ENCODE results near the gene SOX5. TPM values are rescaled to one million over a fixed set of nuclear protein-coding genes. Genes with fewer than 3 reads are reported as not detected.

The SOX5 gene
- total and polyA plus RNA-seq, 2 donors (not counting 1 experiment from before 2014, with no cell fraction given), result 3.9 to 17.2 TPM

- POLR2A ChIA-PET, result interaction anchor here (0.5 kb wide), 1 partner anchor 335 kb away, joined by 3 read pairs; no protein-coding TSS in a partner anchor
- Histone ChIP-seq H3K4me2 (replicated peaks; ENCODE audit: low read depth, low read length, poor library complexity, severe bottlenecking) (no peak overlapping the region), H3K36me3 (replicated peaks in 1 of 2; ENCODE audit: control extremely low read depth in 1 of 2, control insufficient read depth in 1 of 2, extremely low read depth in 1 of 2, insufficient read depth in 2 of 2, low read length in 1 of 2) (no peaks in the 10 kb centered on the region), H4K20me1 (ENCODE audit: control insufficient read depth, insufficient read depth, low read length, poor library complexity, severe bottlenecking) (no peaks in the 10 kb centered on the region), H2AFZ (ENCODE audit: insufficient read depth, low read depth, low read length, poor library complexity, severe bottlenecking) (no peak overlapping the region), H3K4me3 (ENCODE audit: control extremely low read depth in 1 of 5, extremely low read depth in 1 of 5, insufficient read depth in 1 of 5, low read depth in 2 of 5, low read length in 4 of 5) (no peak overlapping the region), H3K9me3 (ENCODE audit: control extremely low read depth in 1 of 3, control insufficient read depth in 2 of 3, insufficient read depth in 1 of 3, low read length in 2 of 3) (no peaks in the 10 kb centered on the region), H3K79me2 (ENCODE audit: control insufficient read depth, insufficient read depth, low read length) (no peaks in the 10 kb centered on the region), H3K9ac (ENCODE audit: low read length) (no peak overlapping the region), H3K27me3 (replicated peaks in 1 of 4; ENCODE audit: control extremely low read depth in 1 of 4, control insufficient read depth in 3 of 4, insufficient read depth in 4 of 4, low read length in 3 of 4) (no peaks in the 10 kb centered on the region), H3K27ac (ENCODE audit: low read length in 2 of 2) (no peak overlapping the region), H3K4me1 (ENCODE audit: control insufficient read depth in 2 of 2, insufficient read depth in 2 of 2, low read length in 2 of 2) (no peaks in the 10 kb centered on the region)
- no peak for TF ChIP-seq CTCF (IDR thresholded peaks at IDR 0.05)
- H3K9me3 Mint-ChIP-seq (ENCODE audit: insufficient read depth), result no peaks in the 10 kb centered on the region
- CTCF ChIA-PET, result interaction anchor here (0.7 kb wide), 1 partner anchor 13 kb away, joined by 3 read pairs; no protein-coding TSS in a partner anchor
- 83% methylated on average over 1 of the region's 3 CpGs for WGBS (ENCODE audit: insufficient coverage)
- no peak for ATAC-seq (ENCODE audit: low read depth)
- H3K4me1 Mint-ChIP-seq, result no peaks in the 10 kb centered on the region
- intact Hi-C loops (cut with micrococcal nuclease), result no loop called here
- H3K27me3 Mint-ChIP-seq, result no peaks in the 10 kb centered on the region
- no peak for DNase-seq
- no peak overlapping the region for H3K4me3 Mint-ChIP-seq
- no peak overlapping the region for H3K27ac Mint-ChIP-seq
Measured at GRCh38 chr12:23628806-23629205, 320.7 kb downstream of the SOX5 start.

GRCh38 chr12:23626791-23627190 lies 322.7 kb downstream of the SOX5 start:
- no peaks in the 10 kb centered on the region for H3K9me3 Mint-ChIP-seq (ENCODE audit: insufficient read depth)
- intact Hi-C loops (cut with micrococcal nuclease), result no loop called here
- Histone ChIP-seq H3K36me3 (replicated peaks in 1 of 2; ENCODE audit: control extremely low read depth in 1 of 2, control insufficient read depth in 1 of 2, extremely low read depth in 1 of 2, insufficient read depth in 2 of 2, low read length in 1 of 2) (no peaks in the 10 kb centered on the region), H3K4me3 (ENCODE audit: control extremely low read depth in 1 of 5, extremely low read depth in 1 of 5, insufficient read depth in 1 of 5, low read depth in 2 of 5, low read length in 4 of 5) (no peak overlapping the region), H3K27ac (ENCODE audit: low read length in 2 of 2) (no peak overlapping the region), H3K27me3 (replicated peaks in 1 of 4; ENCODE audit: control extremely low read depth in 1 of 4, control insufficient read depth in 3 of 4, insufficient read depth in 4 of 4, low read length in 3 of 4) (no peaks in the 10 kb centered on the region), H3K4me1 (ENCODE audit: control insufficient read depth in 2 of 2, insufficient read depth in 2 of 2, low read length in 2 of 2) (no peaks in the 10 kb centered on the region), H3K4me2 (replicated peaks; ENCODE audit: low read depth, low read length, poor library complexity, severe bottlenecking) (no peak overlapping the region), H4K20me1 (ENCODE audit: control insufficient read depth, insufficient read depth, low read length, poor library complexity, severe bottlenecking) (no peaks in the 10 kb centered on the region), H3K9me3 (ENCODE audit: control extremely low read depth in 1 of 3, control insufficient read depth in 2 of 3, insufficient read depth in 1 of 3, low read length in 2 of 3) (no peaks in the 10 kb centered on the region), H3K9ac (ENCODE audit: low read length) (no peak overlapping the region), H3K79me2 (ENCODE audit: control insufficient read depth, insufficient read depth, low read length) (no peaks in the 10 kb centered on the region), H2AFZ (ENCODE audit: insufficient read depth, low read depth, low read length, poor library complexity, severe bottlenecking) (no peak overlapping the region)
- H3K27ac Mint-ChIP-seq, result no peak overlapping the region
- CTCF ChIA-PET, result no interaction called here
- H3K27me3 Mint-ChIP-seq, result no peaks in the 10 kb centered on the region
- no peak for ATAC-seq (ENCODE audit: low read depth)
- H3K4me1 Mint-ChIP-seq, result no peaks in the 10 kb centered on the region
- DNase-seq, result no peak
- no peak overlapping the region for H3K4me3 Mint-ChIP-seq
- POLR2A ChIA-PET, result no interaction called here
- WGBS (ENCODE audit: insufficient coverage), result no CpG with 5 or more reads among the region's 3 CpGs
- TF ChIP-seq EZH2 (IDR thresholded peaks at IDR 0.05; ENCODE audit: borderline replicate concordance, insufficient read depth, low read depth, low read length, poor library complexity, severe bottlenecking), result no peak
- TF ChIP-seq CTCF (IDR thresholded peaks at IDR 0.05), result no peak

Measured in B cell (primary cell).